Measurements from ENCODE around the gene CPNE7. TPM values are rescaled to one million over a fixed set of nuclear protein-coding genes. Genes with fewer than 3 reads are reported as not detected.

Gene CPNE7
- total and polyA plus RNA-seq, 2 of the 13 experiments (the other 11 are each of a cell fraction or from before 2014, with no cell fraction given) = 0.59 TPM; not detected in 1

GRCh38 chr16:89560378-89561141 is 15.0 kb upstream of the CPNE7 start, which contains the start of gene RPL13 (continued):
- TF ChIP-seq FOSL2 (CRISPR knock-in tag; IDR thresholded peaks at IDR 0.05) (peak; percentile 50), REXO4 (CRISPR knock-in tag; IDR thresholded peaks at IDR 0.05; ENCODE audit: borderline replicate concordance) (peak; percentile 85; the same call in 1 of the 2 replicates), MXD3 (CRISPR knock-in tag; IDR thresholded peaks at IDR 0.05) (peak; percentile 93), JARID2 (CRISPR knock-in tag; IDR thresholded peaks at IDR 0.05; ENCODE audit: insufficient replicate concordance) (peak; percentile 98), IRF2 (CRISPR knock-in tag; IDR thresholded peaks at IDR 0.05) (peak; percentile 84; the same call in 1 of the 2 replicates), ZKSCAN1 (IDR thresholded peaks at IDR 0.05; ENCODE audit: low read length) (peak; percentile 53; the same call in 1 of the 2 replicates), ZBTB37 (CRISPR knock-in tag; IDR thresholded peaks at IDR 0.05) (no peak), USF2 (IDR thresholded peaks at IDR 0.05; ENCODE audit: low read depth, low read length) (no peak), USF2 (CRISPR knock-in tag; IDR thresholded peaks at IDR 0.05; ENCODE audit: borderline replicate concordance) (no peak), U2AF1 (optimal IDR thresholded peaks at IDR 0.05; ENCODE audit: low read depth, low read length) (peak; percentile 98), ZFYVE20 (CRISPR knock-in tag; IDR thresholded peaks at IDR 0.05; ENCODE audit: borderline replicate concordance, low read depth) (peak; percentile 77; the same call in 1 of the 2 replicates), ZNF274 (CRISPR knock-in tag; IDR thresholded peaks at IDR 0.05) (peak; percentile 96), MAZ (IDR thresholded peaks at IDR 0.05; ENCODE audit: borderline replicate concordance, low read depth, low read length) (0 out of 2 replicates have a peak, but pooled peaks have one; percentile 68), MAZ (CRISPR knock-in tag; IDR thresholded peaks at IDR 0.05; ENCODE audit: low read depth) (no peak; the same call in none of the 2 replicates), SIX4 (CRISPR knock-in tag; IDR thresholded peaks at IDR 0.05) (peak; percentile 38; the same call in 1 of the 2 replicates), ZNF644 (CRISPR knock-in tag; IDR thresholded peaks at IDR 0.05; ENCODE audit: low read depth) (0 out of 2 replicates have a peak, but pooled peaks have one; percentile 13), ZNF562 (CRISPR knock-in tag; IDR thresholded peaks at IDR 0.05; ENCODE audit: borderline replicate concordance) (no peak), ZNF577 (CRISPR knock-in tag; IDR thresholded peaks at IDR 0.05; ENCODE audit: borderline replicate concordance, low read depth) (peak; percentile 44; the same call in 1 of the 2 replicates), KMT2B (CRISPR knock-in tag; IDR thresholded peaks at IDR 0.05) (peak; percentile 82; the same call in 1 of the 2 replicates), PATZ1 (CRISPR knock-in tag; IDR thresholded peaks at IDR 0.05) (peak; percentile 66), SIN3B (IDR thresholded peaks at IDR 0.05; ENCODE audit: low read length) (0 out of 2 replicates have a peak, but pooled peaks have one; percentile 3), NBN (conservative IDR thresholded peaks at IDR 0.05) (no peak), FOXJ3 (CRISPR knock-in tag; IDR thresholded peaks at IDR 0.05; ENCODE audit: borderline replicate concordance) (peak; percentile 84; the same call in 1 of the 2 replicates), ZFP62 (CRISPR knock-in tag; IDR thresholded peaks at IDR 0.05) (peak; percentile 19; the same call in 1 of the 2 replicates)

Data from HepG2 (cell line).